ENCODE results near the gene CNP. TPM values are rescaled to one million over a fixed set of nuclear protein-coding genes. Genes with fewer than 3 reads are reported as not detected.
A peak's percentile ranks its signal among the peaks of the same experiment; 100 is the strongest.

CNP gene
- total RNA-seq, 1 experiment from 2014 or later, result 104 TPM

DNA sequence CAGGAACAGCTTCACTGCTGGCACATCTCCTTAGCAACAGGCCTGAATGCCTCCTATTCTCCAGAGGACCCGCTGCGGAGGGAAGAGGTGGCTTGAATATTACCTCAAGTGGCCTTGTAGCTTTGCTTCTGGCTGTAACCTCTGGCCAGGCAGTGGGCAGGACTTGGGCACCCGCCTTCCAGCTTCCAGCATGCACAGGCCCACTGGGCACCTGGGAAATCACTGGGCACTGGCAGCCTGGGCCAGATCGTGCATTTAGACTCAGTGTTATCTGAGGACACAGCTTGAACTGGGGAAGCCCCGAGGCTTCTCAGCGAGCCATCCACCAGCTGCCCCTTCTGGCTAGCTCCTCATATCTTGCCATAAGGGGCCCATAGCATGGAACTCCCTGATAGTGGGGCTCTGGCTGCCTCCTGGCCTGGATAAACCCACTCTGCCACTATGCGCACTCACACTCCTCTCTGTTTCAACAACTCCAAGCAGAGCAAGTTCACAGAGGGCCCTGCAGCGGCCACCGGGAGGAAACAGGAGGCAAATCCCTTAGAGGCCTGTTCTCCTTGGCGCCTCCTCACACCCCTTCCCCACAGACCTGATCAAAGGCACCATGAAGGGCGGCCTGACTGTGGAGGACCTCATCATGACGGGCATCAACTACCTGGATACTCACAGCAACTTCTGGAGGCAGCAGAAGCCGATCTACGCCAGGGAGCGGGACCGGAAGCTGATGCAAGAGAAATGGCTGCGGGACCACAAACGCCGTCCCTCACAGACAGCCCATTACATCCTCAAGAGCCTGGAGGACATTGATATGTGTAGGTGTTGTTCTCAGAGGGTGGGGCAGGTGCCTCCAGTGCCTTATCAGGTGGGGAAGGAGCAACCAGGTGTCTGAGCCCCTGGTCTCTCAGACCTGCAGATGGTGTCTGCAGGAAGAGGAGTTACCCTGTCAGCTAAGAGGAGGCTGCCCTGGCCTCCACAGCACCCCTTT lies 28.3 kb upstream of the CNP start:
- no peak for DNase-seq (ENCODE audit: low read depth, low spot score)
- in situ Hi-C loops (cut with HindIII; ENCODE audit: low pct_unique_long_range_greater_than_20kb, low sequenced_read_pairs), result no loop called here

DNA sequence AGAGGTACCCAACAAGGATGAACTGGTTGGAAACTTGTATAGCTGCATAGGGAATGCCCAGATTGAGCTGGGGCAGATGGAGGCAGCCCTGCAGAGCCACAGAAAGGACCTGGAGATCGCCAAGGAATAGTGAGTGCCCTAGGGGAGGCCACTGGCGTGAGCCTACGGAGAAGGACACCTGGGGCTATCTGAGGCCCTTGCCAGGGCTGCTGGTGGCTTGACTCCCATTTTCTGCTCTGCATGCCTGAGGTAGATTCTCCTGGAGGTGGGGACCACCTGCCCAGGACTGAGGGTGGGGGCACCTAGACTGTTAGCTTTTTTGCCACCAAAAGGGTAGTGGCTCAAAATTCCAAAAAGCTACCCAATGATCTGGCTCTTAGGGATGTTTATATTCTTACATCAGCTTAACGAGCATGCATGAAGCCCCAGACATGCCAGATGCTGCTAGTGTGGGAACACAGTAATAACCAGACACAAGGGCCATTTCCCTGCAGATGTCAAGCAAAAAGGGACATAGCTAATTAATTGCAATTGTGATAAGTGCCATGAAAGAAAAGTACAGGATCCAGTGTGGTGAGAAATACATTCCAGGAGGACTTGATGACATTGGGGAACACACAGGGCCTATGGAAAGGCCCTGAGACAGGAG lies 27.4 kb upstream of the CNP start:
- in situ Hi-C loops (cut with HindIII; ENCODE audit: low pct_unique_long_range_greater_than_20kb, low sequenced_read_pairs), result no loop called here
- DNase-seq (ENCODE audit: low read depth, low spot score), result no peak

DNA sequence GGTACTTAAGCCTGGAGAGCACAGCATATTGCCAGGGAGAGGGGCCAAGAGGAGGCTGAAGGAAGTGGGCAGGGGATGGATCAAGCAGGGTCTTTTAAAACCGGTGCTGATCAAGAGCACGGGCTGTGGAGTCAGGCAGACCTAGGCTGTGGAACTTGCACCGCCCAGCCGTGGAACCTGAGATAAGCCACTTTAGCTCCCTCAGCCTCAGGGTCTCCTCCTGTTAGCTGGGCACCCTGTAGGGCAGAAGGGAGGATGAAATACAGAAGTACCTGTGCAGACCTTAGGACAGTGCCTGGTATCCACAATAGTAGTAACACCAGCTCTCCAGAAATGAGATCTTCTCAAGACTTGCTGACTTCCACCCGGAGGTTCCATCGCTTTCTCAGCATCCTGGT lies 26.9 kb upstream of the CNP start:
- no peak for DNase-seq (ENCODE audit: low read depth, low spot score)
- in situ Hi-C loops (cut with HindIII; ENCODE audit: low pct_unique_long_range_greater_than_20kb, low sequenced_read_pairs), result no loop called here

DNA sequence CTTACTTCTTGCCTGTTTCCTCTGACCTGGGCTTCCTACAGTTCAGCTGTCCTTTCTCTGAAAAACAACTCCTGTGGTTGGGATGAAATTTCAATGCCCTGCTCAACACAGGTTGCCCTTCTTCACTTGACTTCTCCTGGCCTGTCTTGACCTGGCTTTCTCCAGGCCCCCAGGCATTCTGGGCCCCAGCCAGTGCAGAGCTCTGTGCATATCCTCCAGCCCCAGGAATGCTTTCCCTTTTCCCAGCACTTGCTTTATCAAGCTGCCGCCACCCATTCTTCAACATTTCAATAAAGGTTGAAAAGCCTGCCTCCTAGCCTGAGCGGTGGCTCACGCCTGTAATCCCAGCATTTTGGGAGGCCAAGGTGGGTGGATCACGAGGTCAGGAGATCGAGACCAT lies 25.4 kb upstream of the CNP start:
- no peak for DNase-seq (ENCODE audit: low read depth, low spot score)
- in situ Hi-C loops (cut with HindIII; ENCODE audit: low pct_unique_long_range_greater_than_20kb, low sequenced_read_pairs), result no loop called here

DNA sequence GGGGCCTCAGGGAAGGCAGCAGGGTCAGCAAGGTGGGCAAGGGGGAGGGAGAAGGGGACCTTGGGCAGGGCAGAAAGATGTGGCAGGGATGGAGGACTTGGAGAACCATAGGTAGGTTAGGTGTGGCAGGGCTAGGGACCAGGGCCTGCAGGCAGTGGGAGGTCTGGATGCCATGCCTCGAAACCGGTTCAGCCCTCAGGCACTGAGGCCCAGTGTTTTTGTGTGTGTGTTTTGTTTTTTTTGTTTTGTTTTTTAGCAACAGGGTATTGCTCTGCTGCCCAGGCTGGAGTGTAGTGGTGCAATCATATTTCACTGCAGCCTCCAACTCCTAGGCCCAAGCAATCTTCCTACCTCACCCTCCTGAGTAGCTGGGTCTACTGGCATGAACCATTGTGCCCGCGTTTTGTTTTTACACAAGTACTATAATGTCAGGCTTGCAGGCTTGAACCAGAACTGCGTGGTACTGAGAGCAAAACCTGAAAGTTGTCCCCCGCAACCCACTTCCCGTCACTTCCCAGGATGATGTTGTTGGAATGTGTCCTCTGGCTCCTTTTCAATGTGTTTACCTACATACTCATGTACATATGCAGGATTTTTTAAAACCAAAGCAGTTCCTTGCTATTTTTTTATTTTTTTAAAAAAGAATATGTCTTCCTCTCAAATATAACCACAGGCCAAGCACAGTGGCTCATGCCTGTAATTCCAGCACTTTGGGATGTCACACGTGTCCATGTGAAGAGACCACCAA lies 23.8 kb upstream of the CNP start:
- in situ Hi-C loops (cut with HindIII; ENCODE audit: low pct_unique_long_range_greater_than_20kb, low sequenced_read_pairs), result no loop called here
- DNase-seq (ENCODE audit: low read depth, low spot score), result no peak

DNA sequence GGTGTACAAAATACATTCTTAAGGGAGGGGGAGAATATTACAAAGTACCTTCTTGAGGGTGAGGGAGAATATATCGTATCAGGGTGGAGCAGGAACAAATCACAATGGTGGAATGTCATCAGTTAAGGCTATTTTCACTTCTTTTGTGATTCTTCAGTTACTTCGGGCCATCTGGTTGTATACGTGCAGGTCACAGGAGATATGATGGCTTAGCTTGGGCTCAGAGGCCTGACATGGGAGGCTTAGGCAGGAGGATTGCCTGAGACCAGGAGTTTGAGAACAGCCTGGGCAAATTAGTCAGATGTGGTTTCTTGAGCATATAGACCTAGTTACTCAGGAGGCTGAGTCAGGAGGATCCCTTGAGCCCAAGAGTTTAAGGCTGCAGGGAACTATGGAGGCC lies 23.1 kb upstream of the CNP start:
- in situ Hi-C loops (cut with HindIII; ENCODE audit: low pct_unique_long_range_greater_than_20kb, low sequenced_read_pairs), result no loop called here
- no peak for DNase-seq (ENCODE audit: low read depth, low spot score)

DNA sequence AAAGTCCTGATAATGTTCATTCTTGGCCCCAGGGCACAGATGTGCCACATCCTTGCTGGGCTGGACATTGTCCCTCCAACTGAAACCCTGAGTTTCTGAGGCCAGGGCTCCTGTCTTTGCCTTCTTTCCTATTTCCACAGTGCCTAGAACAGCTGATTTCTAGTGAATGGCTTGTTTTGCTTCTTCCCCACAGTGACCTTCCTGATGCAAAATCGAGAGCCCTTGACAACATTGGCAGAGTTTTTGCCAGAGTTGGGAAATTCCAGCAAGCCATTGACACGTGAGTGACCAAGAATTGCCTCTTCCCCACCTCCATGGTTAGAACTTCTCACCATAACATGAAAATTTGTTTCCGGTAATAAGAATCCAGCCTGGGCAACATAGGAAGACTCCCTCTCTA lies 21.7 kb upstream of the CNP start:
- DNase-seq (ENCODE audit: low read depth, low spot score), result no peak
- in situ Hi-C loops (cut with HindIII; ENCODE audit: low pct_unique_long_range_greater_than_20kb, low sequenced_read_pairs), result no loop called here

DNA sequence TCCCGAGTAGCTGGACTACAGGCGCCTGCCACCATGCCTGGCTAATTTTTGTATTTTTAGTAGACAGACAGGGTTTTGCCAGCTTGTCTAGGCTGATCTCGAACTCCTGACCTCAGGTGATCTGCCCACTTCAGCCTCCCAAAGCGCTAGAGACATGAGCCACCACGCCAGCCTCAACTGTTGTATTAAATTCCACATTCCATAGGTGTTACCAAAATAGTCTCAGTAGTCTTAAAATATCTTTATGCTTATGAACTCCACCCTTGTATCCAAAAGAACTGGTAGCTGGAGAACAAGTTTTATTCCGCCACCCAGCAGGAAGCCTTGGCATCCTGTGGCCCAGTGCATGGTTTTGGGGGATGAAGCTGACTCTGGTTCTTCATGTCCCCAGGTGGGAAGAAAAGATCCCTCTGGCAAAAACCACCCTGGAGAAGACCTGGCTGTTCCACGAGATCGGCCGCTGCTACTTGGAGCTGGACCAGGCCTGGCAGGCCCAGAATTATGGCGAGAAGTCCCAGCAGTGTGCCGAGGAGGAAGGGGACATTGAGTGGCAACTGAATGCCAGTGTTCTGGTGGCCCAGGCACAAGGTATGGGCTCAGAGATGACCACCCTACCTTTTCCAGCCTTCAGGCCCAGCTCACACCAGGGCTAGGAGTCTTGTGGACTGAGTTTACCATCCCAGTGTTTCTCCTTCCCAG lies 17.7 kb upstream of the CNP start:
- no peak for DNase-seq (ENCODE audit: low read depth, low spot score)
- in situ Hi-C loops (cut with HindIII; ENCODE audit: low pct_unique_long_range_greater_than_20kb, low sequenced_read_pairs), result no loop called here

DNA sequence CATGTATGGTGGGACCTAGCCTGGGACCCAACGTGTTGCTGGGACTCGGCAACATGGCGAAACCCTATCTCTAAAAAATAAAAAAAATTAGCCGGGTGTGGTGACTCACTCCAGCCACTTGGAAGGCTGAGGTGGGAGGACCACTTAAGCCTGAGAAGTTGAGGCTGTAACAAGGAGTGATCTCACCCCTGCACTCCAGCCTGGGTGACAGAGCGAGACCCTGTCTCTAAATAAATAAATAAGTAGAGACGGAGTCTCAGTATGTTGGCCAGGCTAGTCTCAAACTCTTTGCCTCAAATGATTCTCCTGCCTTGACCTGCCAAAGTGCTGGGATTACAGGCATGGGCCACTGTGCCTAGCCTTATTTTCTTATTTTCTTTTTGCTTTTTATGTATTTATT lies 10.1 kb upstream of the CNP start:
- in situ Hi-C loops (cut with HindIII; ENCODE audit: low pct_unique_long_range_greater_than_20kb, low sequenced_read_pairs), result no loop called here
- DNase-seq (ENCODE audit: low read depth, low spot score), result no peak

DNA sequence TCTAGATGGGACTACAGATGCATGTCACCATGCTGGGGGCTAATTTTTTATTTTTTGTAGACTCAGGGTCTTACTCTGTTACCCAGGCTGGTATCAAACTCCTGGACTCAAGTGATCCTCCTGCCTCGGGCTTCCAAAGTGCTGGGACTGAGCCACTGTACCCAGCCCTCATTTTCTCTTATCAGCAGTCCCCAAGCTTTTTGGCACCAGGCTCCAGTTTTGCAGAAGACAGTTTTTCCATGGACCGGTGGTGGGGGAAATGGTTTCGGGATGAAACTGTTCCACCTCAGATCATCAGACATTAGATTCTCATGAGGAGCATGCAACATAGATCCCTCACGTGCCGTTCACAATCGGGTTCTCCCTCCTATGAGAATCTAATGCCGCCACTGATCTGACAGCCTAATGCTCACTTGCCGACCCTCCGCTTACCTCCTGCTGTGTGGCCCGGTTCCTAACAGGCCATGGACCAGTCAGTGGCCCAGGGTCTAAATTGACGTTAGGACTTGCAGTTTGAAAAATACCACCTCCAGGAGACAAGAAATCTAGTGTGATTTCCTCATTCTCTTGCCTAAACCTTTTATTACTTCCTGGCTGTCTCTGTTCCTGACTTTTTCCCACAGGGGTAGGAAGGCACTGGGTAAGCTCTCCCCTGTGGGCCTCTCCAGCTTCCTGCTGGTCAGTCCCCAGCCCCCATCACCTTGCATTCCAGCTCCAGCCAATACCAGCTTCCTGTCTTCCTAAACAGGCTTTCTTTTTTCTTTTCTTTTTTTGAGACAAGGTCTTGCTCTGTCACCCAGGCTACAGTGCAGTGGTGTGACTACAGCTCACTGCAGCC lies 9.3 kb upstream of the CNP start:
- peak; percentile 32 for DNase-seq (ENCODE audit: low read depth, low spot score)
- in situ Hi-C loops (cut with HindIII; ENCODE audit: low pct_unique_long_range_greater_than_20kb, low sequenced_read_pairs), result no loop called here

DNA sequence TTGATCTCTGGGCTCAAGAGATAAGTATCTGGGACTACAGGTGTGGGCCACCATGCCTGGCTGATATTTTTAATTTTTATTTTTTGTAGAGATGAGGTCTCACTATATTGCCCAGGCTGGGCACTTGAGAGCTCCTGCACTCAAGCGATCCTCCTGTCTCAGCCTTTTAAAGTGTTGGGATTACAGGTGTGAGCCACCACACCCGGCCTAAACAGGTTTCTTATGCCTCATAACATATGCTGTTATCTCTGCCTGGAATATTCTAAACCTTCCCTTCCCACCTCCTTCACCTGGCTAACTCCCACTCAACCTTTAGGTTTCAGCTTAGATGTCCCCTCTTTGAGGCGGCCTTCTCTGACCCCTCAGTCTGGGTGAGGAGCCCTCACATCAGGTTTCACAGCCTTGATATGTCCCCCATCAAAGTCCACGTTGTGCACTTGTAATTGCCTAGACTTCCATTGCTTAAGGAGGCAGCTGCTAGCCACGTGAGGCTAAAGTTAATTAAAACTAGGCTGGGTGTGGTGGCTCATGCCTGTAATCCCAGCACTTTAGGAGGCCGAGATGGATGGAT lies 8.6 kb upstream of the CNP start:
- in situ Hi-C loops (cut with HindIII; ENCODE audit: low pct_unique_long_range_greater_than_20kb, low sequenced_read_pairs), result no loop called here
- no peak for DNase-seq (ENCODE audit: low read depth, low spot score)

DNA sequence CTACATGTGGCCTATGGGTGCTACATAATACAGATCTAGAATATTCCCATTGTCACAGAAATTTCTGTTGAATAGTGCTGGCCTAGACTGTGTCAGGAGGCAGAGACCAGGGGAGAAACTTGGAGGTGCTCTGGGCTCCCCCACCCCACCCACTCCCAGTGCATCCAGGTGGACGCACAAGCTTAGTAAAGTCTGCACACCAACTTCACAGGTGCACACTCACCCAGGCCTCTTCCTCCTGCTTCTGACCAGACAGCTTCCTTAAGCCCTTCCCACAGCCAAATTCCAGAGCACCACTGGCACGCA lies 7.6 kb upstream of the CNP start:
- no peak for DNase-seq (ENCODE audit: low read depth, low spot score)
- in situ Hi-C loops (cut with HindIII; ENCODE audit: low pct_unique_long_range_greater_than_20kb, low sequenced_read_pairs), result no loop called here

DNA sequence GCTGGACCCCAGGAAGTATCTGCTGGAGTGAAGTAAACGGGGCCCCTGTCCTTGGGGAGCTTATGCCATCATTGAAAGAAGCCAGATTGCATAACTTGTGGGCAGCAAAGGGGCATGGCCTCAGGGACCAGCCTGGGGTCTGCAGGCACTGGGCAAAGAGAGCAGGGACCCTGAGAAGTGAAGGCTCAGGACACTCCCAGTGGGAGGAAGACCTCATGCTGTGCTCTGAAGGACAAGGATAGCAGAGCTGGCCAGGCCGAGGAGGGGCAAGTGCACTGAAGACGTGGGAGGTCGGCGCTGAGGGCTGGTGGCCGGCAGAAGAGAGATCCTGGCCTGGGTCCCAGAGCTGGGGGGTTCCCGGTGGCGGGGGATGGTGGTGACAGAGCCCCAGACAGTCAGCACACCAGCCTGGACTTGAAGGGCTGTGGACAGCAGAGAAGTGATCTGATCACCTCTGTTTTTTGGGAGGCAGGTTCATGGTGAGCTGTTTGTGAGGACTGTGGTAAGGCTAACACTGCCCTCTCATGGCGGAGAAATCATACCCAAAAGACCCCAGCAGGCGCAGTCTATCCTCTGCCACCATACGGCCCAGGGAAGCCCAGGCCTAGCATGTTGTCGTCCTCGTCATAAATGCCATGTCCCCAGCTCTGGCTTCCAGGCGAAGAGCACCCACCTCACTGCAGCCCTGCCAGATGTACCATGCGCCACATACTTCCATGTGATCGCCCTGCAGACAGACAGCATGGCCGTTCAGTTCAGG lies 7.1 kb upstream of the CNP start:
- peak; percentile 81 for DNase-seq (ENCODE audit: low read depth, low spot score)
- in situ Hi-C loops (cut with HindIII; ENCODE audit: low pct_unique_long_range_greater_than_20kb, low sequenced_read_pairs), result no loop called here

DNA sequence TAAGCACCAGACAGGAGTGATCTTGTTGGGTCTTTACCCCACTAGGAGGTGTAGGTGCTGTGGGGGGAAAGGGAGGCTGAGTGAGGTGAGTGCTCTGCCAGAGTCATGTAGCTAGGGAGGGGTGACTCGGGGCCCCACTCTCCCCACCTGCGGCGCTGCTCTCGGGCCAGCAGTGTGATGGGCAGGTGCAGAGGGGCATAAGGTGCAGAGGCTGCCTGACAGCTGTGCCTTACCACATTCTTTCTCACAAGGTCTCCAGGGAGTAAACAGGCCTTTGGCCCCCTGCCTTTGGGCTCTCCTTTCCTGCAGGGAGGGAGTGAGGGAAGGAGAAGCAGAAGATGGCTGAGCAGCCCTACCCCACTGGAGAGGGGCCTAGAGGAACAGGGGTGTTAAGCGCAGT lies 4.5 kb upstream of the CNP start:
- no peak for DNase-seq (ENCODE audit: low read depth, low spot score)
- in situ Hi-C loops (cut with HindIII; ENCODE audit: low pct_unique_long_range_greater_than_20kb, low sequenced_read_pairs), result no loop called here

DNA sequence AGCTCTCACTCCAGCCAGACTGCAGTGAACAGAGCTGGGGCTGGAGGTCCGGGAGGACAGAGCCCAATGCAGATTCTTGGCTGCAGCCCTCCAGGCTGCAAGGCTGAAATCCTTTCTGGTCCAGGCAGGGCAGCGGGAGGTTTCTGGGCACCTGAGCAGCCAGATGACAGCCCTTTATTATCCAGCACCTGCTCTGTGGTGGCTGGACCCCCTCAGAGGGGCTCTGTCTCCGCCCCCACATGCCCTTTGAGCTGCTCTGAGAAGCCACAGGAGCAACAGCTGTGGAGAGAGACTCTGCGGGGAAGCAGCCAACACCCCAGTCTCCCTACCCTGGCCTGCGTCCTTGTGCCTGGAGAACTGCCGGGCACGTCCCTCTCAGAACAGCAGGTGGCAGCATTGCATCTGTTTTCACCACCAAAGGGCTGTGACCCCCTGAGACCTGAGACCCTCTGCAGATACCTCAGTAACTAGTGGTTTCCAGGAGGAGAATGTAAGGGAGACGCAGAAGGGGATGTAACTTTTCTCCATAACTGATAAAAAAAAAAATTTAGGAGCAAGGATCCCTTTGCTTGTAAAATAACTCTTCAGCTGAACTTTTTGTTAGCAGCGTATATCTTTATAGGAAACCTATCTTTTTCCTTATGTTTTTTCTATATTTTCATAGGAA lies 3.7 kb upstream of the CNP start:
- DNase-seq (ENCODE audit: low read depth, low spot score), result peak; percentile 76
- in situ Hi-C loops (cut with HindIII; ENCODE audit: low pct_unique_long_range_greater_than_20kb, low sequenced_read_pairs), result no loop called here

Data from SK-MEL-5 (cell line).